H1 (cell line): ENCODE measurements around the gene IZUMO4.

Experiments
- CTCF ChIP-seq, 3 experiments: IDR thresholded peaks; 1 replicate in 2 of 3; 2 replicates in 1 of 3; pipeline versions ENCODE4 v1.5.1 to v1.6.1; 2011; ENCODE audit warnings: low read length in 3 of 3, mild to moderate bottlenecking in 3 of 3, inconsistent platforms in 2 of 3, low read depth in 1 of 3, moderate library complexity in 1 of 3; ENCODE audit not compliant: insufficient read depth in 1 of 3; ENCODE audit errors: control extremely low read depth in 1 of 3
- E2F6 ChIP-seq: IDR thresholded peaks from 2 replicates; pipeline ENCODE4 v1.6.1; 2012; ENCODE audit warnings: inconsistent platforms
- EZH2 ChIP-seq: fragments of 200-600 bp; sonication (generic); IDR thresholded peaks from 2 replicates; pipeline ENCODE4 v1.7.1; 2012; ENCODE audit warnings: low read depth, mild to moderate bottlenecking, moderate library complexity, low read length, inconsistent platforms; ENCODE audit not compliant: severe bottlenecking
- JUN ChIP-seq: IDR thresholded peaks from 2 replicates; pipeline ENCODE4 v1.6.1; 2011; ENCODE audit warnings: low read depth, mild to moderate bottlenecking, improper control_type of control experiment, low read length
- MAX ChIP-seq: IDR thresholded peaks from 2 replicates; pipeline ENCODE4 v1.6.1; 2012; ENCODE audit warnings: inconsistent platforms
- POLR2A ChIP-seq, 2 experiments: IDR thresholded peaks; 1 replicate in 1 of 2; 2 replicates in 1 of 2; pipeline ENCODE4 v1.6.1; 2011; ENCODE audit warnings: low read depth in 2 of 2, low read length in 2 of 2, mild to moderate bottlenecking in 2 of 2; ENCODE audit errors: control extremely low read depth in 1 of 2
- POLR2AphosphoS5 ChIP-seq: IDR thresholded peaks from 2 replicates; pipeline ENCODE4 v1.6.1; 2011; ENCODE audit warnings: low read depth, low read length
- RAD21 ChIP-seq, 2 experiments: IDR thresholded peaks in 1 of 2; conservative IDR thresholded peaks in 1 of 2; 2 replicates each; pipeline ENCODE4 v1.6.1; 2011; ENCODE audit warnings: low read depth in 2 of 2, low read length in 2 of 2, improper control_type of control experiment in 1 of 2, inconsistent platforms in 1 of 2, mild to moderate bottlenecking in 1 of 2, moderate library complexity in 1 of 2
- RBBP5 ChIP-seq: IDR thresholded peaks from 2 replicates; pipeline ENCODE4 v1.7.1; 2012; ENCODE audit warnings: low read depth, mild to moderate bottlenecking, inconsistent platforms, low read length, moderate library complexity, borderline replicate concordance
- SIRT6 ChIP-seq: IDR thresholded peaks from one replicate; pipeline ENCODE4 v1.7.1; 2012; ENCODE audit warnings: low read length, inconsistent platforms
- TAF1 ChIP-seq: IDR thresholded peaks from 2 replicates; pipeline ENCODE4 v1.6.1; 2011; ENCODE audit warnings: mild to moderate bottlenecking, low read depth, low read length
- TEAD4 ChIP-seq: IDR thresholded peaks from 2 replicates; pipeline ENCODE4 v1.6.1; 2012; ENCODE audit warnings: low read depth, low read length, inconsistent platforms, mixed read lengths

- no peak for TF ChIP-seq CTCF (IDR thresholded peaks at IDR 0.05; ENCODE audit: control extremely low read depth in 1 of 3, insufficient read depth in 1 of 3, low read depth in 1 of 3, low read length in 3 of 3)
- no peak for TF ChIP-seq JUN
- no peak for TF ChIP-seq POLR2A (IDR thresholded peaks at IDR 0.05; ENCODE audit: control extremely low read depth in 1 of 2, low read depth in 2 of 2, low read length in 2 of 2)
- TF ChIP-seq TAF1, result no peak
- no peak for TF ChIP-seq RAD21 (IDR thresholded peaks at IDR 0.05 in 1 of 2, conservative IDR thresholded peaks at IDR 0.05 in 1 of 2; ENCODE audit: low read depth in 2 of 2, low read length in 2 of 2)
- no peak for TF ChIP-seq EZH2
- no peak for TF ChIP-seq POLR2AphosphoS5
- TF ChIP-seq RBBP5, result no peak
- TF ChIP-seq E2F6, result no peak
- TF ChIP-seq TEAD4, result no peak
- no peak for TF ChIP-seq MAX
- TF ChIP-seq SIRT6, result no peak
Measured at GRCh38 chr19:2117215-2117960, 20.7 kb downstream of the IZUMO4 start.
